Testis (tissue), 2 donors: ENCODE measurements around the gene CD83.

Experiments used
- CTCF ChIP-seq, 3 experiments: fragments of 450-650 bp in 2 of 3; fragments of 200-600 bp in 1 of 3; sonication (generic) in 1 of 3; IDR thresholded peaks; one replicate each; pipeline ENCODE4 v1.5.1; 2016 to 2019; ENCODE audit warnings: antibody characterized with exemption in 3 of 3, mild to moderate bottlenecking in 2 of 3, moderate library complexity in 1 of 3
- POLR2A ChIP-seq: fragments of 450-650 bp; IDR thresholded peaks from one replicate; pipeline ENCODE4 v1.6.1; 2017; ENCODE audit warnings: antibody characterized with exemption, mild to moderate bottlenecking, moderate library complexity

- no peak for TF ChIP-seq CTCF (IDR thresholded peaks at IDR 0.05)
- no peak for TF ChIP-seq POLR2A
Observed at GRCh38 chr6:14107000-14107399, 10.6 kb upstream of the CD83 start.
